Muscle of leg (tissue), 11 donors: ENCODE measurements around the gene SHC1. TPM values are rescaled to one million over a fixed set of nuclear protein-coding genes. Genes with fewer than 3 reads are reported as not detected.

ENCODE experiments used
- DNase-seq: peaks from one replicate; pipeline ENCODE4 v3.0.0; 2013
- H3K27ac ChIP-seq: one replicate; pipeline ENCODE4 v1.5.1; 2013; ENCODE audit warnings: mild to moderate bottlenecking, low read length, control low read depth
- H3K27me3 ChIP-seq: one replicate; pipeline ENCODE4 v1.6.1; 2013; ENCODE audit warnings: low read length; ENCODE audit not compliant: control insufficient read depth, insufficient read depth
- H3K36me3 ChIP-seq: one replicate; pipeline ENCODE4 v1.6.1; 2013; ENCODE audit warnings: low read length; ENCODE audit not compliant: control insufficient read depth, insufficient read depth
- H3K4me1 ChIP-seq: one replicate; pipeline ENCODE4 v1.6.1; 2013; ENCODE audit warnings: low read length; ENCODE audit not compliant: control insufficient read depth, insufficient read depth
- H3K4me3 ChIP-seq: one replicate; pipeline ENCODE4 v1.5.1; 2013; ENCODE audit warnings: low read length, control low read depth
- H3K9me3 ChIP-seq: replicated peaks from 2 replicates; pipeline ENCODE4 v1.6.1; 2013; ENCODE audit warnings: low read depth, low read length; ENCODE audit not compliant: control insufficient read depth
- WGBS: methylation state at CpG from one replicate; pipeline ENCODE4 v1.1.5; 2013; ENCODE audit warnings: missing lambda C conversion rate; ENCODE audit not compliant: insufficient coverage; 5-methylcytosine and 5-hydroxymethylcytosine counted together
- polyA plus RNA-seq, 8 donors: library from polyadenylated mRNA; unstranded; fragments of 120-200 nt; gene quantifications; one replicate each; pipeline versions ENCODE4 v1.2.1 to v1.2.3, GENCODE V29; 2013; ENCODE audit warnings: inconsistent platforms in 1 of 8, low replicate concordance in 1 of 8; ENCODE audit not compliant: insufficient read length in 8 of 8, insufficient read depth in 1 of 8
- total RNA-seq: library from RNA; stranded (reverse); fragments of 120-200 nt; gene quantifications from one replicate; pipeline ENCODE4 v1.2.4, GENCODE V29; 2013

Gene SHC1
- total and polyA plus RNA-seq, 9 donors = 59.3 to 118 (median 90.1) TPM

- 83% methylated on average over 21 of the region's 31 CpGs for WGBS
- no peak for DNase-seq
- no peaks in the 10 kb centered on the region for H3K27me3 ChIP-seq
- H3K36me3 ChIP-seq = peaks cover 8% of the 10 kb centered on the region
- H3K9me3 ChIP-seq = no peaks in the 10 kb centered on the region
- H3K4me1 ChIP-seq = peaks cover 30% of the 10 kb centered on the region
- H3K27ac ChIP-seq = no peak overlapping the region
- no peak overlapping the region for H3K4me3 ChIP-seq
Observed at GRCh38 chr1:155014709-155015508, 44.4 kb upstream of the SHC1 start.

GRCh38 chr1:155013632-155014031, 43.1 kb upstream of the SHC1 start:
- no peak for DNase-seq
- peaks cover 8% of the 10 kb centered on the region for H3K36me3 ChIP-seq
- H3K9me3 ChIP-seq = no peaks in the 10 kb centered on the region
- H3K27me3 ChIP-seq = no peaks in the 10 kb centered on the region
- H3K4me1 ChIP-seq = peaks cover 38% of the 10 kb centered on the region
- 26% methylated on average over 2 of the region's 8 CpGs for WGBS
- H3K27ac ChIP-seq = no peak overlapping the region
- H3K4me3 ChIP-seq = no peak overlapping the region

GRCh38 chr1:155012776-155013602, 42.4 kb upstream of the SHC1 start:
- DNase-seq = no peak
- Histone ChIP-seq H3K27ac (no peak overlapping the region), H3K4me1 (peaks cover 43% of the 10 kb centered on the region), H3K4me3 (no peak overlapping the region), H3K36me3 (peaks cover 8% of the 10 kb centered on the region), H3K27me3 (no peaks in the 10 kb centered on the region), H3K9me3 (no peaks in the 10 kb centered on the region)
- WGBS = no CpG with 5 or more reads among the region's 3 CpGs

GRCh38 chr1:155012026-155012546, 41.5 kb upstream of the SHC1 start:
- Histone ChIP-seq H3K36me3 (peaks cover 8% of the 10 kb centered on the region), H3K9me3 (no peaks in the 10 kb centered on the region), H3K27ac (no peak overlapping the region), H3K27me3 (no peaks in the 10 kb centered on the region), H3K4me1 (peaks cover 46% of the 10 kb centered on the region), H3K4me3 (no peak overlapping the region)
- no peak for DNase-seq
- WGBS = 50% methylated on average over 1 of the region's 9 CpGs

- H3K4me3 ChIP-seq = no peak overlapping the region
- no peaks in the 10 kb centered on the region for H3K27me3 ChIP-seq
- peaks cover 47% of the 10 kb centered on the region for H3K4me1 ChIP-seq
- no peaks in the 10 kb centered on the region for H3K9me3 ChIP-seq
- peaks cover 7% of the 10 kb centered on the region for H3K36me3 ChIP-seq
- no peak overlapping the region for H3K27ac ChIP-seq
- DNase-seq = no peak
- 93% methylated on average over 2 of the region's 6 CpGs for WGBS
Observed at GRCh38 chr1:155011437-155012025, 41.0 kb upstream of the SHC1 start.

GRCh38 chr1:155011004-155011416, 40.5 kb upstream of the SHC1 start:
- Histone ChIP-seq H3K4me3 (no peak overlapping the region), H3K9me3 (no peaks in the 10 kb centered on the region), H3K27ac (no peak overlapping the region), H3K4me1 (peaks cover 52% of the 10 kb centered on the region), H3K27me3 (no peaks in the 10 kb centered on the region), H3K36me3 (peaks cover 4% of the 10 kb centered on the region)
- DNase-seq = no peak
- 69% methylated on average over 3 of the region's 5 CpGs for WGBS

- WGBS = no CpG with 5 or more reads among the region's 11 CpGs
- H3K27me3 ChIP-seq = no peaks in the 10 kb centered on the region
- no peak for DNase-seq
- H3K9me3 ChIP-seq = no peaks in the 10 kb centered on the region
- no peak overlapping the region for H3K4me3 ChIP-seq
- H3K4me1 ChIP-seq = peaks cover 58% of the 10 kb centered on the region
- H3K27ac ChIP-seq = no peak overlapping the region
- peaks cover 4% of the 10 kb centered on the region for H3K36me3 ChIP-seq
Observed at GRCh38 chr1:155010211-155010918, 39.8 kb upstream of the SHC1 start.

GRCh38 chr1:155009742-155010141, 39.2 kb upstream of the SHC1 start:
- Histone ChIP-seq H3K27me3 (no peaks in the 10 kb centered on the region), H3K4me1 (peaks cover 63% of the 10 kb centered on the region), H3K9me3 (no peaks in the 10 kb centered on the region), H3K27ac (no peak overlapping the region), H3K36me3 (peaks cover 4% of the 10 kb centered on the region), H3K4me3 (no peak overlapping the region)
- DNase-seq = no peak
- WGBS = 83% methylated on average over 2 of the region's 5 CpGs

GRCh38 chr1:155009221-155009711, 38.7 kb upstream of the SHC1 start:
- DNase-seq = no peak
- WGBS = 74% methylated on average over 8 of the region's 12 CpGs
- Histone ChIP-seq H3K4me1 (peaks cover 67% of the 10 kb centered on the region), H3K36me3 (peaks cover 4% of the 10 kb centered on the region), H3K9me3 (no peaks in the 10 kb centered on the region), H3K4me3 (no peak overlapping the region), H3K27ac (no peak overlapping the region), H3K27me3 (no peaks in the 10 kb centered on the region)
